ENCODE measurements around the gene ABCC4.
"Not testable (repeated sequence)": the region's sequence is repeated elsewhere in the genome, so short reads cannot be mapped to it uniquely, and the experiment has no call there.

Gene ABCC4

DNA sequence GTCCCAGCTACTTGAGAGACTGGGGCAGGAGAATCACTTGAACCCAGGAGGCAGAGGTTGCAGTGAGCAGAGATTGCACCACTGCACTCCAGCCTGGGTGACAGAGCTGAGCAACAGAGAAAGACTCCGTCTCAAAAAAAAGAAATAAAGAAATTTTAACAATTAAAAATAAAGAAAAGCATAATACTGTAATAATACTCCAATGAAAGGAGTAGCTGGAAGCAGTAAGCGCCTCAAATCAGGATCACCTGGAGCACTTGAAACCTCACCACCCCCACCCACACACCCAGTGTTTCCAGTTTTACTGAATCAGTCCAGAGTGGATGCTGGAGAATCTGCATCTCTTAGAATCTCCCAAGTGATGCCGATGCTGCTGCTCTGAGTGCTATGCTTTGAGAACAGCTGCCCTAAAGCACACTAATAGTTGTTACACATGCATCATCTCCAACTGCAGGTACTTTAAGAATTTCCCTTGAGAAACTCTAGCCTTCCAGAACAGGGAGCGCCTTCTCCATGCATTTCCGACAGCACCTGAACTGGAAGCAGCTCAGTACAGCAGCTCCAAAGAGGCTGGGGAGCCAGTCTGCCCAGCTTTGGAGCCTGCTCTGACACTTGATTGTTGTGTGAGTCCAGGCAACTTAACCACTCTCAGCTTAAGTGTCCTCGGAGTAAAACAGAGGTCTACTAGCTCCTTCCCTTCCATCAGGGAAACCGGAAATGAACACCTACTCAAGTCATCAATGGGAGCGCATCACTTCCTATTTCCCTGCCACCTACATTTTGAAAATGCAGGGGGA lies 2.9 kb downstream of the ABCC4 start:
- DNase-seq (ENCODE audit: low read depth in 2 of 2), result no peak

DNA sequence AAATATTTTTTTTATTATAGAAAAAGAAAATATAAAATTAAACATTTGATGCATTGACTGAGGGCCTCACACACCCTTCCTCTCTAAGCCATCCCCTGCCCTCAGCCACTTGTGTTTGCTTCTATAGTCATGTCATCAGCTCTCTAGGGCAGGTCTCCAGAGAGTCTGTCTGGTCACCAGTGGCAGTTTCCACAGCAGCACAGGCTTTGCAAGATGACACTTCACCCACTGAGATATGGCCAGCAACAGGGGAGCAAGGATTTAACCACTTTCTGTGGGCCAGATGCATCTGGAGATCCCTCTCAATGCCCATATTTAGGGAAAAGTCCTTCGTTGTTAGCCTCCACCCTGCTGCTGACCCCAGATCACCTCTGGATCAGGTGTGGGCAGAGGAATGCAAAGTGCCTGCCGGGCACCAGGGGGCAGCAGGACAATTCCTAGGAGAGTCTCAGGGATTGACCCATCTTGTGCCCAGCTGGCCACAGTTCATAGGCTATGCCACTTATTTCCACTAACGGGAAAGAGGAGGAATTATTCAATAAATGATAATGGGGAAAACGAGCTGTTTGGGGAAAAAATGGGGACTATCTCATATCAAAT lies 4.8 kb downstream of the ABCC4 start:
- DNase-seq (ENCODE audit: low read depth in 2 of 2), result no peak

DNA sequence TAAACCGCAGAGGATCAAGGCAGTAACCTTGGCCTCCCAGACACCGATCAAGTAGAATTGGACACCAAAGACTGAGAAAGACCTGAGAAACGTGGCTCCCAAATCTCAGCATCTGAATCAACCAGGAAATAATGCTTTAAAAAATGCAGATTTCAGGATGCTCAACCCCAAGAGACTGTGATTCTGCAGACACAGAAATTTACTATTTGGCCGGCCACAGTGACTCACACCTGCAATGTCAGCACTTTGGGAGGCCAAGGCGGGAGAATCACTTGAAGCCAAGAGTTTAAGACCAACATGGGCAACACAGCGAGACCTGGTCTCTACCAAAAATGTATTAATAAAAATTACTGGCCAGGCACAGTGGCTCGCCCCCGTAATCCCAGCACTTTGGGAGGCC lies 6.2 kb downstream of the ABCC4 start:
- no peak for DNase-seq (ENCODE audit: low read depth in 2 of 2)

DNA sequence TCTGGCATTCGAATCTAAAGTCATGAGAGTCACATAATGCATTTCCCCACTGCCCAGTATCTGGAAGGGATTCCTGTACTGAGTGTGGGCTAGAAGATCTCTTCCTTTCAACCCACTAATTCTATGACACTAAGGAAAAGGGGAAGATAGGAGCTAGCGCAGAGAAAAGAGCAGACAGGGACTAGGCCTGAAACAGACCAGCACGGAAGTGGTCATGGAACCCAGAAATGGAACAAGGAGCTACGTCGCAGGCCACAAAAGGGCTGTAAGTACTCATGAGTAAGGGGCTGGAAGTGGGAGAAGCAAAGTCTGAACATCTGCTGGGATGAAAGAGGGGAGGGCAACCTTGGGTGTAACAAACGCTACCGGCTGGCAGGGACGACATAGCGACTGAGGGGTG lies 8.6 kb downstream of the ABCC4 start:
- no peak for DNase-seq (ENCODE audit: low read depth in 2 of 2)

DNA sequence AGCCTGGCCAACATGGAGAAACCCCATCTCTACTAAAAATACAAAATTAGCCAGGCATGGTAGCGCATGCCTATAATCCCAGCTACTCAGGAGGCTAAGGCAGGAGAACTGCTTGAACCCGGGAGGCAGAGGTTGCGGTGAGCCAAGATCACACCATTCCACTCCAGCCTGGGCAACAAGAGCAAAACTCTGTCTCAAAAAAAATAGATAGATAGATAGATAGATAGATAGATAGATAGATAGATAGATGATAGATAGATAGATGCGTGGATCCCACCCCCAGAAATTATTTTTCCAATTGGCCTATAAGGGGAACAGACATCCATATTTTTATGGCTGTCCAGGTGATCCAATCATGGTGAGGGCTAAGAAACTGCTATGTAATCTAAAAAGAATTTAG lies 11.3 kb downstream of the ABCC4 start:
- DNase-seq (ENCODE audit: low read depth in 2 of 2), result not testable (repeated sequence)

DNA sequence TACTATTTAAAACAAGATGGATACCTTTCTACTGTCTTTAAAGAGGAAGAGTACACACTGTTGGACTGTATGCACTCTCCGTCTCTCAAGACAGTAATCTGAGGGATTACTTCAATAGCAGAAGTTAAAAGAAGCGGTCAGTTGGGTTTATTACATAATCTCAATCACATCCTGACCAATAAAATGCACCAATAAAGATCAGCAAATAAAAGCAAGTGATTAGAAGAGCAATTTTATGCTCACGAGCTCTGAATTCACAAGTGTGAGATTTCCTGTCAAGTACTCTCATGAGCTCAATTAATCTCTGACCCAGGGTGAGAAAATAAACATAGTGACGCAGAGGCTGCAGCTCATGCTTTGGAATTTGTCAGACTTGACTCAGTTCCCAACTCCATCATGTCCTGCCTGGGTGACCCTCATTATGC lies 12.2 kb downstream of the ABCC4 start:
- no peak for DNase-seq (ENCODE audit: low read depth in 2 of 2)

DNA sequence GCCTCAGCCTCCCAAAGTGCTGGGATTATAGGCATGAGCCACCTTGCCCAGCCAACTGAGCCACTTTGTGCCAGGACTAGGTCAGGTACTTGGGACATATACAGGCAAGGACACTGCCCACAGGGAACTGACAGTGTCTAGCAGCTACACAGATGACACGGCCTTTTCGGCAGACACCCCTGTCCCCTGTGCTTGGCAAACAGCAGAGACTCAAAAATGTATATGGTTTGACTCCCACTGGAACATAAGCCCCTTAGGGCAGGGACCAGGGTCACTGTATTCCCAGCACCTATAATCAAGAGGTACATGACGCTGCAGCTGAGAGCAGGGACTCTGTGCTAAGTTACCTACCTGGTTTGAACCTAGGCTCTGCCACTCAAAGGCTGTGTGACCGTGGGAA lies 16.8 kb downstream of the ABCC4 start:
- no peak for DNase-seq (ENCODE audit: low read depth in 2 of 2)

DNA sequence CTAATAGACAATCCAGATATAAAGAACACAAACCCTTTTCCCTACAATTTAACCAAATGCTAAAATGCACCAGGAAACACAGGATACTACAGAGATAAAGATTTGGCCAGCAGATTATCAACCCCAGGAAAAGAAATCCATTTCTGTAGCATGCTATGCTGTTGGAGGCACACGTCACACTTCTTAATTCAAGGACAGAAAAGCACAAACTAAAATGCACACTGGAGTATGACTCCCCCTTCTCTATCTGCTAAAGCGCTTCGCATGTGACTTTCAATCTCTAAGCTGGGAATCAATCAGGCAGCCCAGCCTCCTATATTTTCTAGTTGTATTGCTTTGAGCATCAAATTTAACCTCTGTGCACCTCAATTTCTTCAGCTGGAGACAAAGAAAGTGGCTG lies 22.2 kb downstream of the ABCC4 start:
- no peak for DNase-seq (ENCODE audit: low read depth in 2 of 2)

DNA sequence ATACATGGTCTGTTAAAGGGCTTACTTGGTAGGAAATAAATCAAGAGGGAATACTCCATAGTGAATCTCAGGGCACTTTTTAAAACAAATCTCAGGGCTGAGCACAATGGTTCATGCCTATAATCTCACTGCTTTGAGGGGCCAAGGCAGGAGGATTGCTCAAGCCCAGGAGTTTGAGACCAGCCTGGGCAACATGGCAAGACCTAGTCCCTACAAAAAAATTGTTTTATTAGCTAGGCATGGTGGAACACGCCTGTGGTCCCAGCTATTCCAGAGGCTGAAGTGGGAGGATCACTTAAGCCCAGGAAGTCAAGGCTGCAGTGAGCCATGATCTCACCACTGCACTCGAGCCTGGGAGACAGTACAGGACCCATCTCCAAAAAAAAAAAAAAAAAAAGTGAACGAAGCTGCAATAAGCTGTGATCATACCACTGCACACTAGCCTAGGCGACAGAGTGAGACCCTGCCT lies 25.2 kb downstream of the ABCC4 start:
- no peak for DNase-seq (ENCODE audit: low read depth in 2 of 2)

DNA sequence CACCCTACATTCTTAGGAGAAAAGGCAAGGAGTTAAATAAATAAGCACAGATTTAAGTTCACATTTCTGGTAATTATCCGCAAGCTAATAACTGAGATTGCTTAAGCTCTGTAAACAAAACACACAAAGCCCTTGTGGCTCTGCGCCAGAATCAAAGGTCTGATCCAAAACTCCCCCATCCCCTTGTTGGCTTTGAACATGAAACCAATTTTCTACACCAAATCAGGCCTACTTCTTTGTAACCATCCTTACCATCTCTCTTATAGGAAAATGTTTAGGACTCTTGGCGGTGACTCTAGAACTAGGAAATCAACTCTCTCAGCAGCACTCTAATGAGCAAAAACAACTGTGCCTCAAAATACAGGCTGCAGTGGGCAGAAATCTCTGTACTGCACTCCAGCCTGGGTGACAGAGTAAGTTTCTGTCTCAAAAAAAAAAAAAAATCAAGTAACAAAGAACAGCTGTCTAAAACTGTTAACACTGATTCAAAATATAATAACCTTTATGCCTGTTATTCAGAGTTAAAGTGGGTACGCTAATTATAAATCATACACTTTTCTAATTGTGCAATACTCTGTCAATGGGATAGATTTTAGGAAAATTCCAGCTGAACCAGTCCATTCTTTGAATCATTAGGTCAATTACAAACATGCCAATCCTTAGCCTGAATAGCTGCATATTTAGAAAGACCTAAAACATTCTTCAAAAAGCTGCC lies 25.8 kb downstream of the ABCC4 start:
- DNase-seq (ENCODE audit: low read depth in 2 of 2), result peak in 1 of 2 experiments; percentile 62

DNA sequence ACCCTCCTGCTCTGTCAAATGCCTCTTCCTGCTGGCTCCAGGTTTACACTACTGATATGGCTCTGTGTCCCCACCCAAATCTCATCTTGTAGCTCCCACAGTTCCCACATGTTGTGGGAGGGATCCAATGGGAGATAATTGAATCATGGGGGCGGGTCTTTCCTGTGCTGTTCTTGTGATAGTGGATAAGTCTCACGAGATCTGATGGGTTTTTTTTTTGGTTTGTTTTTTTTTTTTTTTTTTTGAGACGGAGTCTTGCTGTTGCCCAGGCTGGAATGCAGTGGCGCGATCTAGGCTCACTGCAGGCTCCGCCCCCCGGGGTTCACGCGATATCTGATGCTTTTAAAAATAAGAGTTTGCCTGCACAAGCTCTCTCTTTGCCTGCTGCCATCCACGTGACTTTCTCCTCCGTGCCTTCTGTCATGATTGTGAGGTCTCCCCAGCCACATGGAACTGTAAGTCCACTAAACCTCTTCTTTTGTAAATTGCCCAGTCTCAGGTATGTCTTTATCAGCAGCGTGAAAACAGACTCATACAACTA lies 27.6 kb downstream of the ABCC4 start:
- DNase-seq (ENCODE audit: low read depth in 2 of 2), result not testable (repeated sequence)

DNA sequence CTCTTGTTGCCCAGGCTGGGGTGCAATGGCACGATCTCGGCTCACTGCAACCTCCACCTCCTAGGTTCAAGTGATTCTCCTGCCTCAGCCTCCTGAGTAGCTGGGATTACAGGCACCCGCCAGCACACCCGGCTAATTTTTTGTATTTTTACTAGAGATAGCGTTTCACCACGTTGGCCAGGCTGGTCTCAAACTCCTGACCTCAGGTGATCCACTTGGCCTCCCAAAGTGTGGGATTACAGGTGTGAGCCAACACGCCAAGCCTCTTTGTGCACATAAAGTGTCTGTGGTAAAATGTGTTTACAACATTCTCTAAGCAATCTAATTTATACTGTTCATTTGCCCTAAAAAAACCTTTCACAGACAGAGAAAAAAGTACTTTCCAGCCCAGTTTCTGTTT lies 29.2 kb downstream of the ABCC4 start:
- DNase-seq (ENCODE audit: low read depth in 2 of 2), result not testable (repeated sequence)

DNA sequence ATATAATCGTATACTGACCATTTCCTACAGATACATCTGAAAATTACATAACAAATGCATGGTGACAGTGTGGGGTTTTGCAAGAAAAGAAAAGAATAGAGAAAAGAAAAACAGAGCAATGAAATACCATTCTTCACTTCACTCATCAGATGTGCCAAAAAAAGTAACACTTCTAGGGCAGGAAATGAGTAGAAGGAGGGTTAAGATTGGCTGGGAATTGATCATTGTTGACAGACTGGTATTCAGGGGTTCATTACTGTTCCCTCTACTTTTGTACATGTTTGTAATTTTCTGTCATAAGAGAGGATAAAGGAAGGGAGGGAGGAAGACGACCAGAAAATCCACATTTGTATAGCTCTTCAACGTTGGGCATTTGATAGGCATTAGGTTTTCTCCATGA lies 31.5 kb downstream of the ABCC4 start:
- DNase-seq (ENCODE audit: low read depth in 2 of 2), result no peak

DNA sequence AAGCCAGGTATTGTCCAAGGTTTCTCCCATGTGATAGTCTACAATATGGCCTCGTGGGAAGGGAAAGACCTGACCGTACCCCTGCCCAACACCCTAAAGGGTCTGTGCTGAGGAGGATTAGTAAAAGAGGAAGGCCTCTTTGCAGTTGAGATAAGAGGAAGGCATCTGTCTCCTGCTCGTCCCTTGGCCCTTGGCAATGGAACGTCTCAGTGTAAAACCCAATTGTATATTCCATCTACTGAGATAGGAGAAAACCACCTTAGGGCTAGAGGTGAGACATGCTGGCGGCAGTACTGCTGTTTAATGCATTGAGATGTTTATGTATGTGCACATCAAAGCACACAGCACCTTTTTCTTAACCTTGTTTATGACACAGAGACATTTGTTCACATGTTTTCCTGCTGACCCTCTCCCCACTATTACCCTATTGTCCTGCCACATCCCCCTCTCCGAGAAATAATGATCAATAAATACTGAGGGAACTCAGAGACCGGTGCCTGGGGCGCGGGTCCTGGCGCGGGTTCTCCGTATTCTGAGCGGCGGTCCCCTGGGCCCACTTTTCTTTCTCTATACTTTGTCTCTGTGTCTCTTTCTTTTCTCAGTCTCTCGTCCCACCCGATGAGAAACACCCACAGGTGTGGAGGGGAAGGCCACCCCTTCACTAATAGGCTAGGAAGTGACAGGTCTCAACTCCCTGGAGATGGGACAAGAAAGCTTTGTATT lies 32.7 kb downstream of the ABCC4 start:
- not testable (repeated sequence) for DNase-seq (ENCODE audit: low read depth in 2 of 2)

DNA sequence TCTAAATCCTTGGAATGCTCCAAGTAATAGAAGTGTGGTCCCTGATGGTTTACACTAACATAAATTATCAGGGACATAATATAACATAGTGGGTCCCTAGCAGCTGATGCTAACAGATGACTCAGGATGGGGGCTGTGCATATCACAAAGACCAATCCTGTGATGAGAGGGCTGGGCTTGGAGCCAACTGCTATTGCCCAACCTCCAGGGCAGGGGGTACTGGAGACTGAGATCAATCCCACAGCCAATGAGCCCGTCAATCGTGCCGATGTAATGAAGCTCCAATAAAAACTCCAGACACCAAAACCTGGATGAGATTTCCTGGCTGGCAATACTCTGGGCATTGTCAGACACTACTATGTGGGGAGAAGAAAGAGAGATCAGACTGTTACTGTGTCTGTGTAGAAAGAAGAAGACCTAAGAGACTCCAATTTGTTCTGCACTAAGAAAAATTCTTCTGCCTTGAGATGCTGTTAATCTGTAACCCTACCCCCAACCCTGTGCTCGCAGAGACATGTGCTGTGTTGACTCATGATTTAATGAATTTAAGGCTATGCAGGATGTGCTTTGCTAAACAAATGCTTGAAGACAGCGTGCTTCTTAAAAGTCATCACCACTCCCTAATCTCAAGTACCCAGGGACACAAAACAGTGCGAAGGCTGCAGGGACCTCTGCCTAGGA lies 33.4 kb downstream of the ABCC4 start:
- DNase-seq (ENCODE audit: low read depth in 2 of 2), result peak; percentile 96 to 97

DNA sequence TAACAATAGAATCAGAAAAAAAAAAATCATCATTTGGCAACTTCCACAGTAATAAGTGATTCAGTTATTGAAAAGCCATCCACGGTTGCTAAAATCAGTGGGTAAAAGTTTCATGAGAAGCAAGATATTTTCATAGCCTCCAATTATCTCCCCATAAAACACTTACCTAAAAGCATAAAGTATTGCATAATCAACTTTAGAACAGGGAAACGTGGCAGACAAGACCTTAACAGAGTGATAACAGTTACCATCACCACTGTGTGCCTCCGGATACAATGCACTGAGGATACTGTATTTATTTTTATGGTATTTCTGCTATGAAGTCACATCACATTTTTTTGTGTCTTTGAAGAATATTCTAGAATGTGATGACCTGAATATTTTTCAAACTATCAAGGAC lies 37.0 kb downstream of the ABCC4 start:
- DNase-seq (ENCODE audit: low read depth in 2 of 2), result no peak

DNA sequence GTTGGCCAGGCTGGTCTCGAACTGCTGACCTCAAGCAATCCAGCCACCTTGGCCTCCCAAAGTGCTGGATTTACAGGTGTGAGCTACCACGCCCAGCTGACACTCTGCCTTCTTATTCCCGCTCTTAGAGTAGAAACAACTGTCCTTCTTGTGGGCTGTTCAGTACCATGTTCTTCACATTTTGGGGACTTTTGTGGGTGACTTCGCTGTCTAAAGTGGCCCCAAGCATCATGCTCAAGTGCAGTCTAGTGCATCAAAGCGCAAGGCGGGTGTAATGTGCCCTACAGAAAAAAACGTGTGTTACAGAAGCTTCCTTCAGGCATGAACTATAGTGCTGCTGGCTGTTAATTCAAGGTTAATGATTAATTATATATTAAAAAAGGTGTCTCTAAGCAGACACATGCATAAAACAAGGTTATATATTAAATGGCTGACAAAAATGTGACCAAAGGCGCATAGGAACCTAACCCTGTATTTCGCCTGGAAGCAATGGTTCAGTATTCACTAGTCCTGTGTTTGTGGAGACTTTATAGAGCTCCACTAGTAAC lies 38.3 kb downstream of the ABCC4 start:
- DNase-seq (ENCODE audit: low read depth in 2 of 2), result no peak

DNA sequence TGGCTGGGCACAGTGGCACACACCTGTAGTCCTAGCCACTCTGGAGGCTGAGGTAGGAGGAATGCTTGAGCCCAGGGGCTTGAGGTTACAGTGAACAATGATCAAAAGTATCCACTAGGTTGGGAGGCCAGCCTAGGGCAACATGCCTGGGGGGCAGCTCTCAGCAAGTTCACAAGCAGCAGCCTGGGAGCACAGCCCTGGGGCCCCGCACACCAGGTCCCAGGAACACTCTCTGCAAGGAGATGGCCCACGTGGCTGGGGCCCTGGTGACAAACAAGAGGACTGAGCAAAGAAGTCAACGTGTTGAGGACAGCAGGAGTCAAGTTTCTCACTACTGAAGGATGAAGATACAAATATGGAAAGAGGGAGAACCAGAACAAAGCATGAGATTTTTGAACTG lies 39.3 kb downstream of the ABCC4 start:
- no peak for DNase-seq (ENCODE audit: low read depth in 2 of 2)

DNA sequence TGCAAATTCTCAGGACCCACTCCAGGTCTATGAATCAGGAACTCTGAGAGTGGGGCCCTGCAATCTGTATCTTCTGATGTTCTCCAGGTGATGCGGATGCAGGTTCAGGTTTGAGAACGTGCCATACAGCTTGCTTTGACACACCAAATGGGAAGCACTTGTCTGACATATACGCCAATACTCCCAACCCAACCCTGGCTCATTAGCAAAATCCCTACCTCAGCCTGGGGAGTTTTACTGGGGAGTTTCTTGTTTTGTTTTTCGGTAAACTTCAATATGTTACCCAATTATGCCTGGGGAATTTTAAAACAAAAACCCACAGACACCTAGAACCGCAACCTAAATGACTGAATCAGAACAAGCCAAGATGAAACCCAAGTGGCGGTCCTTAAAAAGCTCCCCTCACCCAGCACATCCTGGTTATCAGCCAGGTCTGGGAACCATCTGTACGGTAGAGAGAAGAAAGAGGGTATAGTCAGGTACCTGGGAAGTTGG lies 41.2 kb downstream of the ABCC4 start:
- no peak for DNase-seq (ENCODE audit: low read depth in 2 of 2)

DNA sequence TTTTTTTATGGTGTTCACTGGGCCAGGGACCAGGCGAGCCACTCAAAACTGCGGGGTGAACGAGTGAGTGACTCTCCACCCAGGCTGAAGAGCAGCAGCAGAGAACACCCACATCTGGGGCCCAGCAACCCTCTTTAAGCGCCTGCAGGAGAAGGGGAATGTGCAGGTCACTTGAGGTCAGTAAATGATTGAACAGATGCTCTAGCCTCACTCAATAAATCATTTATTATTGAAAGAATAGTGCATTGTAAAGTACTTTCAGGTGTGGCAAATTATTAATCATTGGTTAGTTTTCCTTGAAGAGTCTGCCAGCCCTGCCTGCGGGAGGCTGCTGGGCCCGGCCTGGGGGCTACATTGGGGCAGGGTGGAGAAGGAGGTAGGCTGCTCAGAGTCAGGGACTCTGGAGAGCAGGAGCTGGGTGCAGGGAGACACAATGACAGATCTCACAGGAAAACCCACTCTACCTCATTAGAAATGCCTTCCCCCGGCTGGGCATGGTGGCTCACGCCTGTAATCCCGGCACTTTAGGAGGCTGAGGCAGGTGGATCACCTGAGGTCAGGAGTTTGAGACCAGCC lies 42.5 kb downstream of the ABCC4 start:
- DNase-seq (ENCODE audit: low read depth in 2 of 2), result no peak

Data from fibroblast of skin of left biceps (primary cell).